DOHH2 (cell line): Measurements from ENCODE around the gene GGA2.

ENCODE experiments used
- EZH2phosphoT487 ChIP-seq: fragments of 200-600 bp; sonication (generic); IDR thresholded peaks from 2 replicates; pipeline ENCODE4 v1.6.1; 2017; ENCODE audit warnings: borderline replicate concordance, mild to moderate bottlenecking, antibody characterized with exemption, low read length, moderate library complexity, mixed read lengths
- TF ChIP-seq, protein P1 (sequence below): fragments of 200-600 bp; sonication (generic); IDR thresholded peaks from one replicate; pipeline ENCODE4 v1.5.1; 2014; ENCODE audit warnings: antibody characterized with exemption, mild to moderate bottlenecking, low read depth, low read length; ENCODE audit not compliant: poor library complexity, severe bottlenecking

DNA sequence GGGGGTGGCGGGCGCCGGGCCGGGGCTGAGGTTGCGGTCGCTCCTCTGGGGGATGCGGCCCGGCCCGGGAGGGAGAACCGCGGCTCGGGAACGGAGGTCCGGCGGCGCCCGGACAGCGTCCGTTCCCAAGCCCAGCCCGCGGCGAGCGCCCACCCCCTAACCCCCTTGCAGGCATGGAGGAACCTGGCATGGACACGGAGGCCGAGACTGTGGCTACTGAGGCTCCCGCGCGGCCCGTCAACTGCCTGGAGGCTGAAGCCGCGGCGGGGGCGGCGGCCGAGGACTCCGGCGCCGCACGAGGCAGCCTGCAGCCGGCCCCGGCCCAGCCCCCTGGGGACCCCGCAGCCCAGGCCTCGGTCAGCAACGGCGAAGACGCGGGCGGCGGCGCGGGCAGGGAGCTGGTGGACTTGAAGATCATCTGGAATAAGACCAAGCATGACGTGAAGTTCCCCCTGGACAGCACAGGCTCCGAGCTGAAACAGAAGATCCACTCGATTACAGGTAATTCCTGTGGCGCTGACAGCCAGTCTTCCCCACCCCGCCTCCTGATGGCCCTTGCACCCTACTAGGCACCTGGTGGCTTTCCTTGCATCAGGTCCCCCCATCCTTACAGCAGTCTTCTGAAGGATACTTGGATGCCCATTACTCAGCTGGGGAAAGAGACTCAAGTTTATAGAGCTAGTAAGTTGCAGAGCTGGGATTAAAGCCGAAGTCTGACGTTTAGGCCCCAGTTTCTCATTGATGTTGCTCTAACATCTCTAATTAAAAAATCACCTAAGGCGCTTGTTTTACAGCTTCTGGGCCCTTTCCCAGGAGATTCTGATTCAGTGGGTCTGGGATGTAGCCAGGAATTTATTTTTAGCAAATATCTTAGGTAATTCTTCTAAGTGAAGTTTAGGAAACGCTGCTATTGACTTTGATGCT is 47.7 kb upstream of the GGA2 start:
- TF ChIP-seq, protein P1, sequence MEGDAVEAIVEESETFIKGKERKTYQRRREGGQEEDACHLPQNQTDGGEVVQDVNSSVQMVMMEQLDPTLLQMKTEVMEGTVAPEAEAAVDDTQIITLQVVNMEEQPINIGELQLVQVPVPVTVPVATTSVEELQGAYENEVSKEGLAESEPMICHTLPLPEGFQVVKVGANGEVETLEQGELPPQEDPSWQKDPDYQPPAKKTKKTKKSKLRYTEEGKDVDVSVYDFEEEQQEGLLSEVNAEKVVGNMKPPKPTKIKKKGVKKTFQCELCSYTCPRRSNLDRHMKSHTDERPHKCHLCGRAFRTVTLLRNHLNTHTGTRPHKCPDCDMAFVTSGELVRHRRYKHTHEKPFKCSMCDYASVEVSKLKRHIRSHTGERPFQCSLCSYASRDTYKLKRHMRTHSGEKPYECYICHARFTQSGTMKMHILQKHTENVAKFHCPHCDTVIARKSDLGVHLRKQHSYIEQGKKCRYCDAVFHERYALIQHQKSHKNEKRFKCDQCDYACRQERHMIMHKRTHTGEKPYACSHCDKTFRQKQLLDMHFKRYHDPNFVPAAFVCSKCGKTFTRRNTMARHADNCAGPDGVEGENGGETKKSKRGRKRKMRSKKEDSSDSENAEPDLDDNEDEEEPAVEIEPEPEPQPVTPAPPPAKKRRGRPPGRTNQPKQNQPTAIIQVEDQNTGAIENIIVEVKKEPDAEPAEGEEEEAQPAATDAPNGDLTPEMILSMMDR, result no peak
- TF ChIP-seq EZH2phosphoT487, result no peak
